ENCODE measurements around the gene CCL28. TPM values are rescaled to one million over a fixed set of nuclear protein-coding genes. Genes with fewer than 3 reads are reported as not detected.
"Not testable (repeated sequence)": the region's sequence is repeated elsewhere in the genome, so short reads cannot be mapped to it uniquely, and the experiment has no call there.

CCL28 gene
- total and polyA plus RNA-seq, 8 donors: 3.1 to 22.7 (median 8.8) TPM

DNA sequence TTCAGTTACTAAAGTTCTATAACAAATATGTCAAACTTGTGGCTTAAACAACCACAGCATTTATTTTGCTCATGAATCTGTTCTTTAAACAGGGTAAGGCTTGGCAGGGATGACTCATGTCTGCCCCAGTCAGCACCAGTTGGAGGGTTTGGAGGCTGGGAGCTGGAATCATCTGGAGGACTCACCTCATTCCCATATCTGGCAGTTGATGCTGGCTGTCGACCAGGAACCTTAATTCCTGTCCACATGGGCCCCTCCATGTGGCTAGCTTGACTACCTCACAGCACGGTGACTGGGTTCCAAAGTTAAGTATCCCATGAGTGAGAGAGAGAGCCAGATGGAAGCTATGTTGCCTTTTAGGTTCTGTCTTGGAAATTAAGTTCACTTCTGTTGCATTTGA lies 13.8 kb upstream of the CCL28 start:
- FAIRE-seq (no peak), ATAC-seq (peak in 2 of 4 donors; percentile 41 to 69), DNase-seq (no peak)
- Histone ChIP-seq H3K9me3 (no peaks in the 10 kb centered on the region), H3K27me3 (no peaks in the 10 kb centered on the region), H3K4me1 (peaks cover 0 to 15% (median 9%) of the 10 kb centered on the region in 3 donors), H3K27ac (peak overlapping the region in 2 of 4 donors; percentile 34 to 38), H3K36me3 (no peaks in the 10 kb centered on the region), H3K4me3 (no peak overlapping the region)
- intact Hi-C loops (cut with DNase I): no loop called here
- 58 to 61% methylated on average over 2 of the region's 2 CpGs for WGBS, 2 donors
- no peak for TF ChIP-seq CTCF (IDR thresholded peaks at IDR 0.05)

DNA sequence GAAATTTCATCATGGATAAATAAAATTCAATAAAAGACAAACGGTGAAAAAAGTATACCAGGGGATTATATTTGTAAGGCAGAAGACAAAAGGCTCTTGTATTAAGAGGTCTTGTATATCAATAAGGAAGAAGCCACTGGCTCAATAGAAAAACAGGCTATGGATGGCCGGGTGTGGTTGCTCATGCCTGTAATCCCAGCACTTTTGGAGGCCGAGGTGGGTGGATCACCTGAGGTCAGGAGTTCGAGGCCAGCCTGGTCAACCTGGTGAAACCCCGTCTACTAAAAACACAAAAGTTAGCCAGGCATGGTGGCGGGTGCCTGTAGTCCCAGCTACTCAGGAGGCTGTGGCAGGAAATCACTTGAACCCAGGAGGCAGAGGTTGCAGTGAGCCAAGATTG lies 10.9 kb upstream of the CCL28 start:
- intact Hi-C loops (cut with DNase I); ATAC-seq; FAIRE-seq; H3K9me3 ChIP-seq; H3K27me3 ChIP-seq; DNase-seq; H3K36me3 ChIP-seq; H3K4me3 ChIP-seq; H3K27ac ChIP-seq: not testable (repeated sequence)
- WGBS, 2 donors: 75 to 78% methylated on average over 6 of the region's 6 CpGs
- H3K4me1 ChIP-seq: peaks cover 0 to 15% (median 9%) of the 10 kb centered on the region in 3 donors

DNA sequence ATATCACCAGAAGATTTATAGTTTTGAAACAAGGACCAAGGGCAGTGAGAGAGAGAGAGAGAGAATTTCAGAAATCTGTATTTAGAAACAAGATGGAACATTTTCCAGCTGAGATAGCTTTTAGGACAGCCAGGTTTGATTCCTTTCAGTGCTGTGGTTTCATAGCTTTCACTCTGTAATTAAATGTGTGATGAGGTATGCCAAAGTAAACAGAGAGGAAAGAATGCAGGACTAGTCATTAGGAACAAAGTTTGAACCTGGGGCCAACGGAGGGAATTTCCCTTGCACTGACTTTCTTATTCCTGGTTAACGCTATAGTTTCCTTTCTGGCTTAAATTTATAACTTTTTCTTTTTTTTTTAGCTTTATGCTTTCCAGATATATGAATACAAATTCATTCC lies 10.0 kb upstream of the CCL28 start:
- Histone ChIP-seq H3K27me3 (no peaks in the 10 kb centered on the region), H3K4me1 (peaks cover 0 to 15% (median 9%) of the 10 kb centered on the region in 3 donors), H3K27ac (peak overlapping the region in 2 of 4 donors; percentile 59 to 80), H3K4me3 (no peak overlapping the region), H3K36me3 (no peaks in the 10 kb centered on the region), H3K9me3 (no peaks in the 10 kb centered on the region)
- TF ChIP-seq CTCF (IDR thresholded peaks at IDR 0.05): no peak
- peak in 2 of 6 donors; percentile 29 to 49 for DNase-seq
- FAIRE-seq: peak; percentile 68
- intact Hi-C loops (cut with DNase I): no loop called here
- whole genome bisulfite sequencing, 2 donors: 8 to 11% methylated on average over 2 of the region's 2 CpGs
- peak; percentile 87 to 98 (median 94) for ATAC-seq

DNA sequence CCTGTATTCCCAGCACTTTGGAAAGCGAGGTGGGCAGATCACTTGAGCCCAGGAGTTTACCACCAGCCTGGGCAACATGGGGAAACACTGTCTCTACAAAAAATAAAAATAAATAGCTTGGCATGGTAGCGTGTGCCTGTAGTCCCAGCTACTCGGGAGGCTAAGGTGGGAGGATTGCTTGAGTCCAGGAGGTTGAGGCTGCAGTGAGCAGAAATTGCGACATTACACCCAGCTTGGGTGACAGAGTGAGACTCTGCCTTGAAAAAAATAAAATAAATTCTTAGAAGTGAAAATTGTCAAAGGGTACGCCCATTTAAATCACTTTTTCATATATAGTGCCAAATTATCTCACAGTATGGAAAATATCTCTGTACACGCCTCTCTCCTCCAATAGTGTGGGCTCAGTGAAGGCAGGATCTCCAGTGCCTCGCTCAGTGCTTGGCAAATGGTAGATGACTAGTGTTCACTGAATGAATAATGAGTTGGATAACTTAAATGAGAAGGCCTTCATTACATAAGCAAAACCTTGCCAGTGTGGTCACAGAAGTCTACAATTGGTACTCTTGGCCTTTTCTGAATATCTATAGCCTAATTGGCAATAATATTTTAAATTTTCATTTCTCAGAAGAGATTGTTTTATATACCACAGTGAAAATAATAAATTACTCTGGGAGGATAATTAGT lies 9.4 kb upstream of the CCL28 start:
- DNase-seq: no peak
- no peak for TF ChIP-seq CTCF (IDR thresholded peaks at IDR 0.05)
- no peaks in the 10 kb centered on the region for H3K9me3 ChIP-seq
- H3K4me1 ChIP-seq: peaks cover 0 to 15% (median 9%) of the 10 kb centered on the region in 3 donors
- intact Hi-C loops (cut with DNase I): no loop called here
- FAIRE-seq: no peak
- 82 to 89% methylated on average over 7 of the region's 7 CpGs for WGBS, 2 donors
- ATAC-seq: peak in 2 of 4 donors; percentile 12 to 16
- H3K4me3 ChIP-seq: no peak overlapping the region
- no peaks in the 10 kb centered on the region for H3K27me3 ChIP-seq
- peak overlapping the region in 2 of 4 donors; percentile 59 to 80 for H3K27ac ChIP-seq
- H3K36me3 ChIP-seq: no peaks in the 10 kb centered on the region

- no peaks in the 10 kb centered on the region for H3K9me3 ChIP-seq
- DNase-seq (no peak), ATAC-seq (no peak), FAIRE-seq (no peak)
- no peaks in the 10 kb centered on the region for H3K36me3 ChIP-seq
- no peak for TF ChIP-seq CTCF (IDR thresholded peaks at IDR 0.05)
- H3K27ac ChIP-seq: no peak overlapping the region
- H3K27me3 ChIP-seq: no peaks in the 10 kb centered on the region
- no peak overlapping the region for H3K4me3 ChIP-seq
- H3K4me1 ChIP-seq: peaks cover 0 to 15% (median 14%) of the 10 kb centered on the region in 3 donors
- WGBS, 2 donors: 82 to 88% methylated on average over 4 of the region's 4 CpGs
- intact Hi-C loops (cut with DNase I): no loop called here
Observed at GRCh38 chr5:43420241-43420640, 8.1 kb upstream of the CCL28 start.

Measured in pancreas (tissue), 10 donors.